Lower leg skin (tissue), 4 donors: Measurements from ENCODE around the gene KIF17. TPM values are rescaled to one million over a fixed set of nuclear protein-coding genes. Genes with fewer than 3 reads are reported as not detected.

ENCODE experiments used
- DNase-seq, 2 donors: peaks; one replicate each; pipeline ENCODE4 v3.0.0-alpha.2; 2019; ENCODE audit warnings: low spot score in 2 of 2
- H3K4me3 ChIP-seq: fragments of 200-600 bp; sonication (generic); 2 replicates; pipeline ENCODE4 v1.5.1; 2017; ENCODE audit warnings: mild to moderate bottlenecking, low read depth; ENCODE audit not compliant: poor library complexity, severe bottlenecking
- POLR2A ChIP-seq, 2 donors: fragments of 450-650 bp; IDR thresholded peaks; one replicate each; pipeline ENCODE4 v1.6.1; 2016 to 2017; ENCODE audit warnings: antibody characterized with exemption in 2 of 2, mild to moderate bottlenecking in 1 of 2, moderate library complexity in 1 of 2
- WGBS, 2 donors: methylation state at CpG; one replicate each; pipeline ENCODE4 v1.1.5; 2018; 5-methylcytosine and 5-hydroxymethylcytosine counted together
- intact Hi-C: fragments of 100-400 bp; cut with DNase I; formaldehyde crosslinking; loops from one replicate; pipeline ENCODE4 v1.15.0; 2023; ENCODE audit warnings: low total_unique reads
- total RNA-seq, 4 donors: library from RNA; depleted of rRNA; stranded (reverse); fragments of >200 nt; gene quantifications; one replicate each; pipeline ENCODE4 v1.1.0, GENCODE V29; 2016
- TF ChIP-seq, protein P1 (sequence below), 3 donors: fragments of 450-650 bp; IDR thresholded peaks; one replicate each; pipeline ENCODE4 v1.5.1; 2016; ENCODE audit warnings: antibody characterized with exemption in 3 of 3, mild to moderate bottlenecking in 3 of 3, moderate library complexity in 2 of 3

KIF17 gene
- total RNA-seq, 4 donors from 2014 or later = 0.30 to 5.7 (median 2.2) TPM

DNA sequence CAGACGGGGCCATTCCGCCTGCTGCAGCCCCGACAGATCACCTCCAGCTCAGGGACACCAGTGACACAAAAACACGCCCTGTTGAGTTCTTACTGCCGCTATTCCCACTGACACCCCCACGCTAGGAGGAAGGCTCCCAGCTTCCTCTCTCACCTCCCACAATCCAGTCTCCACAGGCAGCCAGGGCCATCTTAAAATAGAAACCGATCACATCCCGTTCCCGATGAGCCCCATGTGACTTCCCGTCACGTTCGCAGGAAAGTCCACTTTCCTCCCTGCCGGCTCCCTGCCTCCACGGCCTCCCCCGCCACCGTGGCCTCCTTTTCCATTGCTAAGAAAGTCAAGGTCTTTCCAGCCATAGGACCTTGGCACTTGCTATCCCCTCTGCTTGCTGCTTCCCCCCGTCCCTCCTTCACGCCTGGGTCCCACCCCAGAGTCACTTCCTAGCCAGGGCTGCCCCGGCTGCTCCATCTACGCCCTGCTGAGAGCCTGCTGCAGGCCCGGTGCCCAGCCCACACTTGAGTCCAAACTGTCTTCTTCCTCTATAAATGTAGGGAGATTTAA, 32.6 kb downstream of the KIF17 start:
- H3K4me3 ChIP-seq = no peak overlapping the region
- intact Hi-C loops = no loop called here
- no peak for TF ChIP-seq POLR2A (IDR thresholded peaks at IDR 0.05)
- TF ChIP-seq, protein P1, sequence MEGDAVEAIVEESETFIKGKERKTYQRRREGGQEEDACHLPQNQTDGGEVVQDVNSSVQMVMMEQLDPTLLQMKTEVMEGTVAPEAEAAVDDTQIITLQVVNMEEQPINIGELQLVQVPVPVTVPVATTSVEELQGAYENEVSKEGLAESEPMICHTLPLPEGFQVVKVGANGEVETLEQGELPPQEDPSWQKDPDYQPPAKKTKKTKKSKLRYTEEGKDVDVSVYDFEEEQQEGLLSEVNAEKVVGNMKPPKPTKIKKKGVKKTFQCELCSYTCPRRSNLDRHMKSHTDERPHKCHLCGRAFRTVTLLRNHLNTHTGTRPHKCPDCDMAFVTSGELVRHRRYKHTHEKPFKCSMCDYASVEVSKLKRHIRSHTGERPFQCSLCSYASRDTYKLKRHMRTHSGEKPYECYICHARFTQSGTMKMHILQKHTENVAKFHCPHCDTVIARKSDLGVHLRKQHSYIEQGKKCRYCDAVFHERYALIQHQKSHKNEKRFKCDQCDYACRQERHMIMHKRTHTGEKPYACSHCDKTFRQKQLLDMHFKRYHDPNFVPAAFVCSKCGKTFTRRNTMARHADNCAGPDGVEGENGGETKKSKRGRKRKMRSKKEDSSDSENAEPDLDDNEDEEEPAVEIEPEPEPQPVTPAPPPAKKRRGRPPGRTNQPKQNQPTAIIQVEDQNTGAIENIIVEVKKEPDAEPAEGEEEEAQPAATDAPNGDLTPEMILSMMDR (IDR thresholded peaks at IDR 0.05) = no peak
- 67 to 71% methylated on average over 20 of the region's 21 CpGs for WGBS, 2 donors
- peak in 1 of 2 donors; percentile 90 for DNase-seq

DNA sequence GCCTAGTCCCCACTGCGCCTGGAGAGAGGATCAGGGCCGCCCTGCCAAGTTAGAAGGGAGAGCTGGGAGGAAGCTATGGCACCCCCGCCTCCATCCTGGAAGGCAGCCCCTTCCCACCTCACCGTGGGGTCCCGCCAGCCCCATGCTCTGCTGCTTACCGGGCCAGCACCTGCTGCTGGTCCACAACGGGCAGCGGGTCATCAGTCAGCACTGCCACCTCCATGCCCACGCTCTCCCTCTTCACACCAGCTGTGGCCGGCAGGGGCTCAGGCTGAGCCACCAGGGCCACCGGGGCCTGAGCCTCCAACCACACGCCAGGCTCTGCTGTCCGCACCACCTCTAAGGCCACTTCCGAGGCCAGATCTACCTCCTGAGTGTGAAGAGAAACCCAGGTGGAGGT, 33.2 kb downstream of the KIF17 start:
- TF ChIP-seq, protein P1 (IDR thresholded peaks at IDR 0.05) = no peak
- TF ChIP-seq POLR2A (IDR thresholded peaks at IDR 0.05) = no peak
- DNase-seq = no peak
- no peak overlapping the region for H3K4me3 ChIP-seq
- intact Hi-C loops = no loop called here
- 84 to 88% methylated on average over 3 to 8 of the region's 14 CpGs for WGBS, 2 donors

DNA sequence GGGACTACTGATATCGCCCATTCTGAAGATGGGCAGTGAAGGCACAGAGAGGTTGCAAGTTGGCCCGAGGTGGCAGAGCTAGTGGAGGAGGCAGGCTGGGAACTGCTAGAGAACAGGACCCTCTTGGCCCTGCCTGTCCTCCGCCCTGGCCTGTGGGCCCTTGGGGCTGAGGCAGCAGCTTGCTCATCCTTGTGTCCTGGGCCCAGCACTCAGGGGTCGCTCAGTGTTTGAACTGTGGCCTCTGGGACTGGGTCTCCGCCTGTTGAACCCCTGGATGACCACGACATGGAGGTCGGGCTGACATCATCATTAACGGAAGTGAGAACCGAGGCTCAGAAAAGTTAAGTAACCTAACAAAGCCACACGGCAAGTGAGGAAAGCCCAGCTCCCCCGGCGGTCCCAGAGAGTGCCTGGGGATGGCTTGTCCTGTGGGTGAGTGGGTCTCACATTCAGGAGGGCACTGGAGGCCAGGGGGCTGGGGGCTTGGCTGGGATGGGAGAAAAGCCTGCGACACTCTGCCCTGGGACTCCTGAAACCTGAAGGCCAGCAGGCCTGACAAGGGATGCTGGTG, 33.7 kb downstream of the KIF17 start:
- TF ChIP-seq, protein P1 (IDR thresholded peaks at IDR 0.05) = no peak
- TF ChIP-seq POLR2A (IDR thresholded peaks at IDR 0.05) = no peak
- 80 to 83% methylated on average over 13 of the region's 13 CpGs for WGBS, 2 donors
- intact Hi-C loops = no loop called here
- no peak overlapping the region for H3K4me3 ChIP-seq
- no peak for DNase-seq

DNA sequence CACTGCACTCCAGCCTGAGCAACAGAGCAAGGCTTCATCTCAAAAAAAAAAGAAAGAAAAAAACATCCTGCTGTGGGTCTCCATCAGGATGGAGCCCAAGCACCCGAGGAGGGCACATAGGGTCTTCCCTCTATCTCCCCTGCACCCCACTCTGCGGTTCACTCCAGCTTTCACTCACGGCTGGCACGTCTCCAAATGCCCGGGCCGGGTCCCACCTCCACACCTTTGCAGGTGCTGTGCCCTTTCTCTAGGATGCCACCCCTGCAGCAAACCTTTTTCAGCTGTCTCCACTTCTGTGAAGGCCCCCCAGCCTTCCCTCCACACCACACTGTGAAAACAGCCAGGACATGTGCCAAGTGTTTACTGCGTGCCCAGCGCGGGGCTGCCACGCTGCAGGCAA, 34.2 kb downstream of the KIF17 start:
- TF ChIP-seq, protein P1 (IDR thresholded peaks at IDR 0.05) = no peak
- TF ChIP-seq POLR2A (IDR thresholded peaks at IDR 0.05) = no peak
- intact Hi-C loops = no loop called here
- DNase-seq = no peak
- no peak overlapping the region for H3K4me3 ChIP-seq
- WGBS, 2 donors = 84 to 86% methylated on average over 10 of the region's 10 CpGs

DNA sequence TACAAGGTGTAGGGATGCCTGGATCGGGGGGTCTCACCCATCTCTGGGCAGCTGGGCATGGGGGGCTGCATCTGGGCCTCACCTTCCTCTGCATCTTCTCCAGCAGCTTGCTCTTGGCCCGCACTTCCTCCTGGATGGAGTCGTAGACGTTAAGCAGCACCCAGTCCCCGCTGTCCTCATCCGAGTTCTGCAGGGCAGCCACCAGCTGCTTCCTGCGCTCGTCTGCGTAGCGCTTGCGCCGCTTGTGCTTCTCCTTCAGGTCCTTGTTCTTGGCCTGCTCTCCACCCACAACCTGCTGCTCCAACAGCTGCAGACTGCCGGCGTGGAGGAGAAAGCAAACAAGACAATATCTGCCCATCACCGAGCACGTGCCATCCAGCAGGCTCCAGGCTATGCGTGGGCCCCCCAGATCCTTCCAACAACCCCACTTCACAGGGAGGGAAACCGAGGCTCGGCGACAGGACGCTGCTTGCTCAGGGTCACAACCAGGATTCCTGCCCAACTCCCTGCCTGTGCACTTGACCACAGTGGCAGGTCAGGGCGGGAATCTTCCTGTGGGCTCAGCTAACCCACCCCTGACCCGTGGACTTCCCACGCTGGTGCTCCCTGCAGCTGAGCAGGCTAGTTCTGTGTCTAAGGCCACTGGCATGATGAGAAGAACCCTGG, 35.1 kb downstream of the KIF17 start:
- intact Hi-C loops = no loop called here
- TF ChIP-seq POLR2A (IDR thresholded peaks at IDR 0.05) = no peak
- TF ChIP-seq, protein P1 (IDR thresholded peaks at IDR 0.05) = no peak
- no peak for DNase-seq
- 71 to 80% methylated on average over 24 of the region's 24 CpGs for WGBS, 2 donors
- no peak overlapping the region for H3K4me3 ChIP-seq
